Measurements from ENCODE around the gene KBTBD8. TPM values are rescaled to one million over a fixed set of nuclear protein-coding genes. Genes with fewer than 3 reads are reported as not detected.

KBTBD8 gene
- total and polyA plus RNA-seq, 2 of the 8 experiments (the other 6 are each of a cell fraction or from before 2014, with no cell fraction given): 3.2 to 23.9 TPM

DNA sequence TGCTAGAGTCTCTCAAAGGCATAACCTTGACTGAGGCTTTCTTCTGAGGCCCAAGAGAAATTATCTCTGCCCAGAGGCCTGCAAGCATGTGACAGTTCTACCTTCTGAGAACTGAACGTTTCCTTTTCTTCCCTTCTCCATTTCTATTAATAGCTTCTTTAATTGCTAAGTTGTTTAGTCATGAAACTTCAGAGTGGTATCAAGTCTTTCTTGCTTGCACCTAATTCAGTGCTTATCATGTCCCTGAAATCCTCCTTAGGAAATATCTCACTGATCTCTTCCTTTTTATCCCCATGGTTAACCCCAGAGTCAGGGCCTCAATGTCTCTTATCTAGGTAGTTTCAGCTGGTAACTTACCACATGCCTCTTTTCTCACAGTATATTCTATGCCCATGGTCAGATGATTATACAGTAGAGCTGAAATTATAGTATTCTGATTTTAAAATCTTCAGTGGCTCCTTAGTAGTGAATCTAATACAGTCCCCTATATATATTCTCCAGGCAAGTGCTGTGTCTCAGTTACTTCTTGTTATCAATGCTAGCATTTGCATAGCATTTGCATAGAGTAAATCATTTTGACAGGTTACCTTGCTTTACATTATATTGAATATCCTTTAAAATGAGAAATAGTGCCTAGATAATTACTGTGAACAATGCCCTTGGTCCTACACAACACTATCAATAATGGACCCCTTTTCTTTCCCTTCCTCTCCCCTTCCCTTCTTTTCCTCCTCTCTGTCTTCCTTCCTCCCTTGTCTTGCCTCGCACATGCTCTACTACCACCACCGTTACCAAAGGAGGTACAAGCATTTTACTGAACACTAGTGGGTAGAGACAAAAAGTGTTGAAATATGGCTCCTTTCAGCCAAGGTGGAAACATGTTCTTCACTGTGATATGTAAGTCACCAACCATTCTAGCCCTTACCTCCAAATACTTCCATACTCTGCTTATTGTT is 33.0 kb downstream of the KBTBD8 start:
- ChIA-PET CTCF (ENCODE audit: partially characterized antibody) (interaction anchor here (1.0 kb wide), 1 partner anchor 58 kb away, joined by 3 read pairs; no protein-coding TSS in a partner anchor), POLR2A (ENCODE audit: partially characterized antibody) (no interaction called here)
- FAIRE-seq (no peak), DNase-seq (ENCODE audit: low read depth in 1 of 2, low spot score in 2 of 2) (no peak)
- Histone ChIP-seq H4K91ac (replicated peaks; ENCODE audit: insufficient read length, low read length) (no peak overlapping the region), H3K23ac (ENCODE audit: insufficient read length) (no peak overlapping the region), H4K5ac (ENCODE audit: insufficient read length, low read depth, low read length) (no peak overlapping the region), H2AFZ (ENCODE audit: low read length) (no peak overlapping the region), H2BK5ac (ENCODE audit: low read depth, low read length) (no peak overlapping the region), H3K27me3 (replicated peaks in 1 of 4; ENCODE audit: control insufficient read depth in 3 of 4, extremely low read depth in 1 of 4, insufficient read depth in 3 of 4, low read length in 3 of 4) (no peaks in the 10 kb centered on the region), H3K9ac (replicated peaks in 1 of 4; ENCODE audit: extremely low read depth in 1 of 4, low read depth in 3 of 4, low read length in 3 of 4) (no peak overlapping the region), H3K23me2 (ENCODE audit: low read depth, low read length) (no peaks in the 10 kb centered on the region), H3K27ac (ENCODE audit: low read depth, low read length) (no peak overlapping the region), H3K18ac (ENCODE audit: extremely low read depth, low read length) (no peak overlapping the region), H3K9me3 (ENCODE audit: insufficient read depth in 2 of 2, low read depth in 1 of 2, low read length in 1 of 2) (no peaks in the 10 kb centered on the region), H3K36me3 (ENCODE audit: control insufficient read depth in 2 of 4, insufficient read depth in 4 of 4, low read length in 3 of 4) (no peaks in the 10 kb centered on the region), H3K4me3 (ENCODE audit: extremely low read depth in 1 of 4, insufficient read depth in 2 of 4, low read depth in 3 of 4, low read length in 4 of 4) (no peak overlapping the region), H3K4ac (replicated peaks; ENCODE audit: insufficient read length, low read depth, low read length) (no peak overlapping the region), H3K79me1 (ENCODE audit: low read depth, low read length) (no peaks in the 10 kb centered on the region), H2BK15ac (ENCODE audit: low read length) (no peak overlapping the region), H3K4me2 (ENCODE audit: insufficient read depth in 1 of 2, low read depth in 2 of 2, low read length in 2 of 2) (no peak overlapping the region), H2BK120ac (replicated peaks; ENCODE audit: low read depth, low read length) (no peak overlapping the region), H2BK20ac (ENCODE audit: low read length) (no peak overlapping the region), H3K56ac (replicated peaks; ENCODE audit: insufficient read length, low read depth, low read length) (no peak overlapping the region), H2AK5ac (ENCODE audit: low read depth, low read length) (no peak overlapping the region), H3K79me2 (ENCODE audit: control insufficient read depth in 1 of 2, insufficient read depth in 2 of 2, low read length in 2 of 2) (no peaks in the 10 kb centered on the region), H4K20me1 (replicated peaks in 1 of 2; ENCODE audit: control insufficient read depth in 1 of 2, insufficient read depth in 2 of 2, low read length in 2 of 2) (no peaks in the 10 kb centered on the region), H3K14ac (ENCODE audit: insufficient read length) (no peak overlapping the region), H2BK12ac (ENCODE audit: low read depth, low read length) (no peak overlapping the region), H4K8ac (ENCODE audit: extremely low read depth, insufficient read depth, low read length) (no peak overlapping the region), H3K4me1 (replicated peaks in 1 of 4; ENCODE audit: control insufficient read depth in 3 of 4, insufficient read depth in 4 of 4, low read length in 3 of 4) (peaks cover 0 to 2% (median 0%) of the 10 kb centered on the region in 4 experiments; a peak in 1 of 7 replicates)
- WGBS, 2 experiments (ENCODE audit: extremely low coverage in 1 of 2, insufficient coverage in 1 of 2, insufficient read length in 1 of 2, insufficient replicate concordance in 2 of 2, low coverage in 1 of 2, low lambda C conversion rate in 2 of 2, missing lambda C conversion rate in 1 of 2): 72% methylated on average over 3 of the region's 3 CpGs; no CpG with 5 or more reads in 1 of the 2 experiments
- TF ChIP-seq RNF2 (IDR thresholded peaks at IDR 0.05; ENCODE audit: borderline replicate concordance, low read depth, low read length, missing control alignments, poor library complexity, severe bottlenecking) (no peak), EP300 (IDR thresholded peaks at IDR 0.05; ENCODE audit: borderline replicate concordance in 1 of 2, low read depth in 2 of 2, low read length in 2 of 2) (no peak), TBP (IDR thresholded peaks at IDR 0.05; ENCODE audit: low read depth, low read length) (no peak), MAFK (IDR thresholded peaks at IDR 0.05; ENCODE audit: low read depth, low read length) (no peak), HDAC6 (IDR thresholded peaks at IDR 0.05; ENCODE audit: low read depth, low read length) (no peak), EZH2 (IDR thresholded peaks at IDR 0.05; ENCODE audit: low read depth, low read length, severe bottlenecking) (no peak), PHF8 (conservative IDR thresholded peaks at IDR 0.05; ENCODE audit: low read depth, low read length) (no peak), TAF7 (optimal IDR thresholded peaks at IDR 0.05; ENCODE audit: borderline replicate concordance, low read depth, low read length) (no peak)
- TF ChIP-seq, protein P1, sequence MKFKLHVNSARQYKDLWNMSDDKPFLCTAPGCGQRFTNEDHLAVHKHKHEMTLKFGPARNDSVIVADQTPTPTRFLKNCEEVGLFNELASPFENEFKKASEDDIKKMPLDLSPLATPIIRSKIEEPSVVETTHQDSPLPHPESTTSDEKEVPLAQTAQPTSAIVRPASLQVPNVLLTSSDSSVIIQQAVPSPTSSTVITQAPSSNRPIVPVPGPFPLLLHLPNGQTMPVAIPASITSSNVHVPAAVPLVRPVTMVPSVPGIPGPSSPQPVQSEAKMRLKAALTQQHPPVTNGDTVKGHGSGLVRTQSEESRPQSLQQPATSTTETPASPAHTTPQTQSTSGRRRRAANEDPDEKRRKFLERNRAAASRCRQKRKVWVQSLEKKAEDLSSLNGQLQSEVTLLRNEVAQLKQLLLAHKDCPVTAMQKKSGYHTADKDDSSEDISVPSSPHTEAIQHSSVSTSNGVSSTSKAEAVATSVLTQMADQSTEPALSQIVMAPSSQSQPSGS (IDR thresholded peaks at IDR 0.05; ENCODE audit: low read length): no peak
